ENCODE results near the gene CYP51A1. TPM values are rescaled to one million over a fixed set of nuclear protein-coding genes. Genes with fewer than 3 reads are reported as not detected.

The CYP51A1 gene
- polyA plus RNA-seq, 2 of the 4 experiments (the other 2 are of a cell fraction) = 12.6 to 57.3 TPM

DNA sequence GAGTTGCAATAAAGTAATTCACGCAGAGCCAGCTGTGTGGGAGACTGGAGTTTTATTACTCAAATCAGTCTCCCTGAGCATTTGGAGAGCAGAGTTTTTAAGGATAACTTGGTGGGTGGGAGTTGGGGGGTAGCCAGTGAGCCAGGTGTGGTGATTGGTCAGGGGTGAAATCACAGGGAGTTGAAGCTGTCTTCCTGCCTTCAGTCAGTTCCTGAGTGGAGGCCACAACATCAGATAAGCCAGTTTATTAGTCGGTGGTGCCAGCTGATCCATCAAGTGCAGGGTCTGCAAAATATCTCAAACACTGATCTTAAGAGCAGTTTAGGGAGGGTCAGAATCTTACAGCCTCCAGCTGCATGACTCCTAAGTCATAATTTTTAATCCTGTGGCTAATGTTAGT lies 3.3 kb upstream of the CYP51A1 start:
- Histone ChIP-seq H3K27ac (no peak overlapping the region), H3K9me3 (peaks cover 6% of the 10 kb centered on the region; the same call in 2 of the 3 replicates), H3K4me3 (no peak overlapping the region), H3K4me2 (no peak overlapping the region), H3K4me1 (peaks cover 10% of the 10 kb centered on the region; the same call in 2 of the 3 replicates)
- 78% methylated on average over 2 of the region's 2 CpGs for WGBS (ENCODE audit: missing lambda C conversion rate)
- DNase-seq (ENCODE audit: low read depth in 1 of 2, low spot score in 1 of 2) = no peak
- no peak for FAIRE-seq
- ChIA-PET POLR2A (no interaction called here), CTCF (interaction anchor here (1.2 kb wide), 1 partner anchor 42 kb away, joined by 3 read pairs; no protein-coding TSS in a partner anchor)
- TF ChIP-seq EHMT2 (IDR thresholded peaks at IDR 0.05; ENCODE audit: low read depth) (no peak), ESRRA (IDR thresholded peaks at IDR 0.05; ENCODE audit: borderline replicate concordance, low read length) (no peak), REST (IDR thresholded peaks at IDR 0.05) (no peak)
- TF ChIP-seq, protein P1, sequence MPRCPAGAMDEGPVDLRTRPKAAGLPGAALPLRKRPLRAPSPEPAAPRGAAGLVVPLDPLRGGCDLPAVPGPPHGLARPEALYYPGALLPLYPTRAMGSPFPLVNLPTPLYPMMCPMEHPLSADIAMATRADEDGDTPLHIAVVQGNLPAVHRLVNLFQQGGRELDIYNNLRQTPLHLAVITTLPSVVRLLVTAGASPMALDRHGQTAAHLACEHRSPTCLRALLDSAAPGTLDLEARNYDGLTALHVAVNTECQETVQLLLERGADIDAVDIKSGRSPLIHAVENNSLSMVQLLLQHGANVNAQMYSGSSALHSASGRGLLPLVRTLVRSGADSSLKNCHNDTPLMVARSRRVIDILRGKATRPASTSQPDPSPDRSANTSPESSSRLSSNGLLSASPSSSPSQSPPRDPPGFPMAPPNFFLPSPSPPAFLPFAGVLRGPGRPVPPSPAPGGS (IDR thresholded peaks at IDR 0.05) = no peak
- ATAC-seq = no peak

GRCh38 chr7:92135052-92135889 lies 994 bp upstream of the CYP51A1 start:
- POLR2A ChIA-PET = interaction anchor here (1.6 kb wide), 1 partner anchor 110 kb away, joined by 7 read pairs; the partner anchor contains the start of genes ANKIB1 and KRIT1
- Histone ChIP-seq H3K4me2 (peak overlapping the region; percentile 79), H3K4me1 (peaks cover 13% of the 10 kb centered on the region; the same call in 2 of the 3 replicates), H3K9me3 (peaks cover 3% of the 10 kb centered on the region; the same call in 2 of the 3 replicates), H3K4me3 (peak overlapping the region; percentile 92), H3K27ac (peak overlapping the region; percentile 96 to 98)
- TF ChIP-seq HOXB5 (CRISPR knock-in tag; IDR thresholded peaks at IDR 0.05) (peak; percentile 33; the same call in 1 of the 2 replicates), TP53 (CRISPR knock-in tag; IDR thresholded peaks at IDR 0.05) (no peak)
- ATAC-seq (0 out of 6 replicates have a peak, but pooled peaks have one; percentile 1 to 5), FAIRE-seq (no peak), DNase-seq (ENCODE audit: low read depth in 1 of 2, low spot score in 1 of 2) (no peak)
- WGBS (ENCODE audit: missing lambda C conversion rate) = 56% methylated on average over 21 of the region's 21 CpGs
- CTCF ChIA-PET = interaction anchor here (0.9 to 1.9 kb wide), 2 partner anchors 42 to 44 kb away, joined by 3 to 4 read pairs; no protein-coding TSS in a partner anchor

- POLR2A ChIA-PET = interaction anchor here (0.9 kb wide), 1 partner anchor 313 kb away, joined by 3 read pairs; the partner anchor contains the start of gene GATAD1
- H3K9me3 ChIP-seq = no peaks in the 10 kb centered on the region
- FAIRE-seq (no peak), DNase-seq (ENCODE audit: low read depth in 1 of 2, low spot score in 1 of 2) (peak; percentile 60 to 78), ATAC-seq (peak; percentile 77)
- no peak for TF ChIP-seq SREBF2 (IDR thresholded peaks at IDR 0.05)
- no peak for TF ChIP-seq GATA3 (IDR thresholded peaks at IDR 0.05; ENCODE audit: borderline replicate concordance)
- no peak; the same call in 1 of the 2 replicates for TF ChIP-seq PHF8 (IDR thresholded peaks at IDR 0.05; ENCODE audit: borderline replicate concordance, low read depth)
- no peak for TF ChIP-seq ZC3H11A (IDR thresholded peaks at IDR 0.05)
- TF ChIP-seq NPAS2 (CRISPR knock-in tag; IDR thresholded peaks at IDR 0.05; ENCODE audit: borderline replicate concordance) = no peak
- no peak for TF ChIP-seq ZSCAN20 (CRISPR knock-in tag; IDR thresholded peaks at IDR 0.05)
- TF ChIP-seq USF2 (IDR thresholded peaks at IDR 0.05) = no peak
- TF ChIP-seq RARB (CRISPR knock-in tag; IDR thresholded peaks at IDR 0.05) = no peak
- no peak for TF ChIP-seq FOSL2 (IDR thresholded peaks at IDR 0.05)
- TF ChIP-seq FOSL2 (CRISPR knock-in tag; IDR thresholded peaks at IDR 0.05) = peak; percentile 14; the same call in 1 of the 2 replicates
- TF ChIP-seq, protein P2, sequence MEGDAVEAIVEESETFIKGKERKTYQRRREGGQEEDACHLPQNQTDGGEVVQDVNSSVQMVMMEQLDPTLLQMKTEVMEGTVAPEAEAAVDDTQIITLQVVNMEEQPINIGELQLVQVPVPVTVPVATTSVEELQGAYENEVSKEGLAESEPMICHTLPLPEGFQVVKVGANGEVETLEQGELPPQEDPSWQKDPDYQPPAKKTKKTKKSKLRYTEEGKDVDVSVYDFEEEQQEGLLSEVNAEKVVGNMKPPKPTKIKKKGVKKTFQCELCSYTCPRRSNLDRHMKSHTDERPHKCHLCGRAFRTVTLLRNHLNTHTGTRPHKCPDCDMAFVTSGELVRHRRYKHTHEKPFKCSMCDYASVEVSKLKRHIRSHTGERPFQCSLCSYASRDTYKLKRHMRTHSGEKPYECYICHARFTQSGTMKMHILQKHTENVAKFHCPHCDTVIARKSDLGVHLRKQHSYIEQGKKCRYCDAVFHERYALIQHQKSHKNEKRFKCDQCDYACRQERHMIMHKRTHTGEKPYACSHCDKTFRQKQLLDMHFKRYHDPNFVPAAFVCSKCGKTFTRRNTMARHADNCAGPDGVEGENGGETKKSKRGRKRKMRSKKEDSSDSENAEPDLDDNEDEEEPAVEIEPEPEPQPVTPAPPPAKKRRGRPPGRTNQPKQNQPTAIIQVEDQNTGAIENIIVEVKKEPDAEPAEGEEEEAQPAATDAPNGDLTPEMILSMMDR (IDR thresholded peaks at IDR 0.05) = peak; percentile 73
- TF ChIP-seq HOXB5 (CRISPR knock-in tag; IDR thresholded peaks at IDR 0.05) = 0 out of 2 replicates have a peak, but pooled peaks have one; percentile 34
- TF ChIP-seq TFCP2L1 (CRISPR knock-in tag; IDR thresholded peaks at IDR 0.05) = peak; percentile 37; the same call in 1 of the 2 replicates
- TF ChIP-seq RFX5 (IDR thresholded peaks at IDR 0.05) = no peak
- TF ChIP-seq RAD21 (conservative IDR thresholded peaks at IDR 0.05 in 1 of 2, IDR thresholded peaks at IDR 0.05 in 1 of 2) = peak; percentile 36 to 37; a peak in 1 of 5 replicates
- peaks cover 13% of the 10 kb centered on the region; the same call in 2 of the 3 replicates for H3K4me1 ChIP-seq
- CTCF ChIA-PET = interaction anchor here (0.6 to 2.4 kb wide), 12 partner anchors 10 to 162 kb away, joined by 3 to 21 read pairs (median 3); no protein-coding TSS in a partner anchor
- H3K4me3 ChIP-seq = peak overlapping the region; percentile 92
- H3K4me2 ChIP-seq = peak overlapping the region; percentile 79
- H3K27ac ChIP-seq = peak overlapping the region; percentile 96 to 98
- 3% methylated on average over 15 of the region's 42 CpGs for WGBS (ENCODE audit: missing lambda C conversion rate)
Measured at GRCh38 chr7:92133737-92134270, 473 bp downstream of the CYP51A1 start.
